NCI-H146 treated with DMSO at 0.1 percent for 48 hours (cell line): ENCODE results near the gene MPP3.
A peak's percentile ranks its signal among the peaks of the same experiment; 100 is the strongest.
"Not testable (repeated sequence)": the region's sequence is repeated elsewhere in the genome, so short reads cannot be mapped to it uniquely, and the experiment has no call there.

ENCODE experiments used
- DNase-seq: peaks from one replicate; lab custom pipeline; 2025; ENCODE audit not compliant: unreplicated experiment; lab: John Stamatoyannopoulos, UW

Gene MPP3

GRCh38 chr17:43832976-43833829 lies at the start of gene MPP3:
TSS of gene MPP3 (minus strand) at chr17:43833146. CDS start at chr17:43831906, 1,240 bp downstream.
- peak; percentile 29 for DNase-seq

GRCh38 chr17:43881758-43882505 lies 49.0 kb upstream of the MPP3 start:
- DNase-seq, result no peak

- no peak for DNase-seq
Measured at GRCh38 chr17:43881181-43881580, 48.2 kb upstream of the MPP3 start.

- DNase-seq, result no peak
Measured at GRCh38 chr17:43880420-43880991, 47.6 kb upstream of the MPP3 start.

GRCh38 chr17:43879723-43880419 lies 46.9 kb upstream of the MPP3 start:
- no peak for DNase-seq

- peak; percentile 24 for DNase-seq
Measured at GRCh38 chr17:43878260-43879175, 45.6 kb upstream of the MPP3 start.

- DNase-seq, result no peak
Measured at GRCh38 chr17:43877451-43878155, 44.7 kb upstream of the MPP3 start.

- no peak for DNase-seq
Measured at GRCh38 chr17:43877031-43877430, 44.1 kb upstream of the MPP3 start.

GRCh38 chr17:43875476-43876147 lies 42.7 kb upstream of the MPP3 start:
- DNase-seq, result no peak

GRCh38 chr17:43874293-43874692 lies 41.3 kb upstream of the MPP3 start:
- no peak for DNase-seq

GRCh38 chr17:43873815-43874214 lies 40.9 kb upstream of the MPP3 start:
- no peak for DNase-seq

- DNase-seq, result no peak
Measured at GRCh38 chr17:43873091-43873490, 40.1 kb upstream of the MPP3 start.

GRCh38 chr17:43871946-43872690 lies 39.2 kb upstream of the MPP3 start:
- no peak for DNase-seq

GRCh38 chr17:43869031-43869430 lies 36.1 kb upstream of the MPP3 start:
- DNase-seq, result not testable (repeated sequence)

- DNase-seq, result no peak
Measured at GRCh38 chr17:43868226-43868994, 35.5 kb upstream of the MPP3 start.

- no peak for DNase-seq
Measured at GRCh38 chr17:43864161-43864984, 31.4 kb upstream of the MPP3 start.

- DNase-seq, result no peak
Measured at GRCh38 chr17:43861960-43862359, 29.0 kb upstream of the MPP3 start.
